NCI-H1105 treated with DMSO at 0.1 percent for 48 hours (cell line): ENCODE results near the gene CSH2.
"Not testable (repeated sequence)": the region's sequence is repeated elsewhere in the genome, so short reads cannot be mapped to it uniquely, and the experiment has no call there.

Experiments used
- DNase-seq: peaks from one replicate; lab custom pipeline; 2025; lab: John Stamatoyannopoulos, UW

CSH2 gene

DNA sequence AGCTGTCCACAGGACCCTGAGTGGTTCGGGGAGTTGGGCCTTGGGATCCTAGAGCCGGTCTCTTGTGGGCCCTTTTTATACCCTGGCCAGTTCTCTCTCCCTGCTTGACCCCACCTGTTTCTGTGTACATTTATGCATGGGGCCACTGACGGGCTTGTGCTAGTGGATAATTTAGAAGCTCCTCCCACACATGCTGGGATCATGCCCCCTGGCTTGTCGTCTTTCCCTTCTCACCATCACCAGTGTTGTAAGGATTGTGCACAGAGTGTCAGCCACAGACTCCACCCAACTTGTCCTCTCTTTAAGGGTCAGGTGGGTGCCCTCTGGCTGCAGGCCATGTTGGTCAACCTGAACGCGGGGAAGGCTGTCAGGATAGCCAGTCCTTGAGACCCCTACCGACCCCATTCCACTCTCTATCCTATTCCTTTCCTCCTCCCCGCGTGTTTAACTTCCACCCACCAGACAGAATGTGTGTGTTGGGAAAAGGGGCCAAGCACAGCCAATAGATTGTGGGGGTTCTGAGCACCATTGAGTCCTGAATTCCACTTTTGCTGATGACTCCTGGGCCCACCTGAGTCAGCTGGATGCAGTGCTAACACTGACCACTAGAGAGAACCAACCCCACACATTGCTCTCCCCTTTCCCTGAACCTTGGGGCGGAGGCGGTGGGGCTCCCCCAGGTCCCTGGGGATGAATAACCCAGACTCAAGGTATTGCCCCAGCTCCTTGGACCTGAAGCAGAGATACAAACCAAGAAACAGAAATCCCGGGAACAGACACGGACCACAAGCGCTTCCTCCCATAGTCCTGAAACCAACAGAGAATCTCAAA, 23.3 kb upstream of the CSH2 start, which contains the start of gene CSH1:
Gene CSH1, minus strand, starts transcription at position 51 of the 831 bp plus-strand sequence. CDS start 63 bp downstream, outside the sequence.
- DNase-seq = not testable (repeated sequence)

DNA sequence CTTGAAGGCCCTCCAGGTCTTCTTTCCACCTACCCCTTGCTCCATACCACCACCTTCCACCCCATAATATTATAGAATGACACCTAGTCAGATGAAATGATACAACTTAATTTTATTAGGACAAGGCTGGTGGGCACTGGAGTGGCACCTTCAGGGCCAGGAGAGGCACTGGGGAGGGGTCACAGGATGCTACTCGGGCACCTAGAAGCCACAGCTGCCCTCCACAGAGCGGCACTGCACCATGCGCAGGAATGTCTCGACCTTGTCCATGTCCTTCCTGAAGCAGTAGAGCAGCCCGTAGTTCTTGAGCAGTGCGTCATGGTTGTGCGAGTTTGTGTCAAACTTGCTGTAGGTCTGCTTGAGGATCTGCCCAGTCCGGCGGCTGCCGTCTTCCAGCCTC, 21.3 kb upstream of the CSH2 start:
- not testable (repeated sequence) for DNase-seq

DNA sequence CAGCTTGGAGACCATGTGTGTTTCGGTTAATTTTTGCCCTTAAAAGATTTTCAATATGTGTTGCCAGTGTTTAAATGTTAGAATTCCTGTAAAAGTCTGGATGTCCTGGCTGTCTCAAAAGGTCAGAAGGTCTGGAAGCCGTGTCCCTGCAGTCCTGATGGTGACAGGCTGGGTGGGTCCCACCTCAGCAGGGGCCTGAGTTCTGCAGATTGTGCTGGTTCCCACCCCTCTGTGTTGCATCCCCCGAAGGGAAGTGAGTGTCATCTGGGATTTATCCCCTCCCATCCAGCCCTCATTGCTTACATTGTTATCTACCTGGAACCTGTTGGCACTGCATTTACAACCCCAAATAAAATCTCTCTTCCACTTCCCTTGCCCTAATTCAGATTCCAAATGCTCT, 20.5 kb upstream of the CSH2 start:
- DNase-seq = not testable (repeated sequence)

DNA sequence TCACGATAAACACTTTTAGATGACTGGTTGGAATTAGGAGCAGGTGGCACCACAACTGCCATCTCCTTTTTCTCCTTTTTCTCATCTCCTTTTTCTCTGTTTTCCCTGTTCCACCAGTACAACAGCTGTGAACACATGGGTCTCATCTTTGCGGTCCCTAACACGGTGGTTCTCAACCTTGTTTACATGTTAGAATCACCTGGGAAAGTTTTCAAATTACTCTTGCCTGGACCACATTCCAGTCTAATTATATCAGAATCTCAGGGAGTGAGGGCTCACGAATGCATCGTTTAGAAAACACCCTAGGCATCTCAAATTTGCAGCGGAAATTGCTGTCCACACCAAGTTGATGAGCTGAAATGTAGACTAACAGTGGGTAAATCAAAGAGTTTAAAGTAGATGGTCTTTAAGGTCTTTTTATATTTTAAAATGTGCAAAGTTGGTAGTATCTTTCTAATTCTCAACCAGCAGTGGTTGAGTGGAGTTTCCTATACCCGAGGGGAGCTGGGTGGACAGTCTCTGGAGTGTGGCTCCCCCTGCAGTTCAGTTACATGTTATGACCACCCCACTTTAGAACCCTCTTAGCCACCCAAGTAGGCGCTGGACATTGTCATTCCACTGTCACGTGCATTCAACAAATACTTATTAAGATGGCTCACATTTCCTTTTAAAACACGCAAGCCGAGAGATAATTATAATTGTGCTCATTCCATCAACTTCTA, 19.0 kb upstream of the CSH2 start:
- DNase-seq = not testable (repeated sequence)

DNA sequence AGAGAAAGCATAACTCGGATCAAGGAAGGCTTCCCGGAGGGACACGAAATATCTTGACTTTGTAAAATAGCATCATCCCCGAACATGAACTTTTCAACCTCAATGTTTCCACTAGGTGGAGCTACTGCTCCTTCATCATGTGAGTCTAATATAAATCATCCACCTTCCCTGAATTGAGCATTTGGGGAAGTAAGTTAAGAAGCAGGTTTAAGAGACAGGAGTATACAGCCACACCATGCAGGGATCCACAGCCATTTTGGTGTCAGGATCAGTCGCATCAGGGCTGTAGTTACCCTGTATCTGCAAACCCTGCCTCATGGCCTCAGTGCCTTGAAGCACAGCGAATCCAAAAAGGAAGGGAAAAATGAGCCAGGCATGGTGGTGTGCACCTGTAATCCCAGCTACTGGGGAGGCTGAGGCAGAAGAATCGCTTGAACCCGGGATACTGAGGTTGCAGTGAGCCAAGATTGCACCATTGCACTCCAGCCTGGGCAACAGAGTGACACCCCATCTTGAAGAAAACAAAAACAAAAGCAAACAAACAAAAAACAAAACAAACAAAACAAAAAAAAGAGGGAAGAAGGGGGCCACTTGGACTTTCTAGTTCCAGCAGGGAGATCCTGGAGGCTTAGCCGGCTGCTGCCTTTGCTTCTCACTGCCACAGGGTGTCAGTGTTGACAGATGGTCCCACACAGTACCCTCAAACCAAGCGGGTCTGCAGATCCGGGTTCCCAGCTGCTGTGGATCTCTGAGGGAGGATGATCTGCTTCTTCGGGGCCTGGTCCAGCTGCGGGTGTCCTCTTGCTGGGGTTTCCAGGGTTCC, 15.8 kb upstream of the CSH2 start:
- not testable (repeated sequence) for DNase-seq

DNA sequence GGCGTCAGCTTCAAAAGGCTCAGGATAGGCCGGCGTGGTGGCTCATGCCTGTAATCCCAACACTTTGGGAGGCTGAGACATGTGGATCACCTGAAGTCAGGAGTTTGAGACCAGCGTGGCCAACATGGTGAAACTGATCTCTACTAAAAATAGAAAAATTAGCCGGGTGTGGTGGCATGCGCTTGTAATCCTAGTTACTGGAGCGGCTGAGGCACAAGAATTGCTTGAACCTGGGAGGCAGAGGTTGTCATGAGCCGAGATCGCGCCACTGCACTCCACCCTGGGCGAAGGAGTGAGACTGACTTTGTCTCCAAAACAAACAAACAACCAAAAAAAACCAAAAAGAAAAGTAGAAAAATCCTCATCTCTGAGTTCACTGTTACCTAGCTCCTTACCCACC, 11.6 kb upstream of the CSH2 start:
- not testable (repeated sequence) for DNase-seq

DNA sequence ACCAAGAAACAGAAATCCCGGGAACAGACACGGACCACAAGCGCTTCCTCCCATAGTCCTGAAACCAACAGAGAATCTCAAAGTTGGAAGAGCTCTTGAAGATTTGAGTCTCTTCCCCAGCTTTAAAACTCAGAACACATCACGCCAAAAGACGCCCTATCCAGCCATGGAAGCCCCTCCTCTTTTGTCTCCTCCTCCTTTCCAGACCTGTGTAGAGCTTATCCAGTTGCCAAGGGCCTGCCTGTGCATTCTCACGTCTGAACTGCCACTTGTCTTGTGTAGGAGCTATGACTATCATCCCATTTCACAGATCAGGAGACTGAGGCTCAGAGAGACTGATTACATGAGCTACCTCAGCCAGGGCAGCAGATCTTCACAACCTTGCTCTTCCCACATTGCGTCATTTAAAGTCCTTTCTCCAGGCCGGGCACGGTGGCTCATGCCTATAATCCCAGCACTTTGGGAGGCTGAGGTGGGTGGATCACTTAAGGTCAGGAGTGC, 9.2 kb upstream of the CSH2 start:
- not testable (repeated sequence) for DNase-seq

DNA sequence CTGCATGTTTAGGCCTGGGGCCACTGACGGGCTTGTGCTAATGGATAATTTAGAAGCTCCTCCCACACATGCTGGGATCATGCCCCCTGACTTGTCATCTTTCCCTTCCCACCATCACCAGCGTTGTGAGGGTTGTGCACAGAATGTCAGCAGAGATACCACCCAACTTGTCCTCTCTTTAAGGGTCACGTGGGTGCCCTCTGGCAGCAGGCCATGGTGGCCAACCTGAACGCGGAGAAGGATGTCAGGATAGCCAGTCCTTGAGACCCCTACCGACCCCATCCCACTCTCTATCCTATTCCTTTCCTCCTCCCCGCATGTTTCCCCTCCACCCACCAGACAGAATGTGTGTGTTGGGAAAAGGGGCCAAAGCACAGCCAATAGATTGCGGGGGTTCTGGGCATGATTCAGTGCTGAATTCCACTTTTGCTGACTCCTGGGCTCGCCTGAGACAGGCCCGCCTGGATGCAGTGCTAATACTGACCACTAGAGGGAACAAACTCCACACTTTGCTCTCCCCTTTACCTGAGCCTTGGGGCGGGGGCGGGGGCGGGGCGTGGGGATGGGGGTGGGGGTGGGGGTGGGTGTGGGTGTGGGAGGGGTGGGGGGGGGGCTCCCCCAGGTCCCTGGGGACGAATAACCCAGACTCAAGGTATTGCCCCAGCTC, 8.6 kb upstream of the CSH2 start, which contains the start of gene GH2:
Gene GH2, minus strand, starts transcription at position 10 of the 667 bp plus-strand sequence. CDS start 143 bp downstream, outside the sequence.
- no peak for DNase-seq

DNA sequence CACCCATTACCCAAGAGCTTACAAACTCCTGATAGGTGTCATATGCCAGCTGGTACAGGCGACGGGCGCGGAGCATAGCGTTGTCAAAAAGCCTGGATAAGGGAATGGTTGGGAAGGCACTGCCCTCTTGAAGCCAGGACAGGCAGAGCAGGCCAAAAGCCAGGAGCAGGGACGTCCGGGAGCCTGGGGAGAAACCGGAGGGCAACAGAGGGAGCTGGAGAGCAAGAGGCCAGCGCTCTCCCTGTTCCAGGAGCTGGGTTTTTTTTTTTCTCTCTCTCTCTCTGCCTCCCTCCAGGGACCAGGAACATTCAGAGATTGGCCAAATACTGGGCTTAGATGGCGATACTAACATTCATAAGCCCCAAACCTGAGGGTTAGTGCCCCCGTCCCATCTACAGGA, 7.9 kb upstream of the CSH2 start:
- DNase-seq = not testable (repeated sequence)

DNA sequence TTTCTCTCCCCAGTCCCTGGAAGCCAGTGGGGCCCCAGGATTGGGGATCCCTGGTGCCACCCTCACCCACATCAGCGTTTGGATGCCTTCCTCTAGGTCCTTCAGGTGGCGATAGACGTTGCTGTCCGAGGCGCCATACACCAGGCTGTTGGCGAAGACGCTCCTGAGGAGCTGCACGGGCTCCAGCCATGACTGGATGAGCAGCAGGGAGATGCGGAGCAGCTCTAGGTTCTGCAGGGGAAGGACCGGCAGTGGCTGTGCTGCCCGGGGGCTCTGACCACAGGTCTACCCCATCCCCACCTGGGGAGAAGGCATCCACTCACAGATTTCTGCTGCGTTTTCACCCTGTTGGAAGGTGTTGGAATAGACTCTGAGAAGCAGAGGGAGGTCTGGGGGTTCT, 7.2 kb upstream of the CSH2 start:
- DNase-seq = no peak

DNA sequence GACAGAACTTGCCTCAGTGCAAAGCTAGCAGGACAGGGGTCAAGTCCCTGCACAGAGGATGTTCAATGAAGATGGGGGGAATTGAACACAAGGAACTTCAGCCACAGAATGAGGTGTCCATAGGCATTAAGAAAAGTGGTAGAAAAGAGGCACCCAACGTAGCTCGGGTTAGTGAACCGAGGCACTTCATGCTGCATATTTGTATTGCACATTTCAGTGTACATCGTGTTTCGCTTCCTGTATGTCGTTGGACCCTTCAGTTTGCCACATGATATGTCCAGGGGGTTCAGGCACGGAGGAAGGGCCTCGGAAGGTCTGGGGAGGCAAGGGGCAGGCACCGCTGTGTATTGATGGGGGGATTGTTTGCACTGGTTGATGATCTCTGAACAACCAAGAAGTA, 4.9 kb upstream of the CSH2 start:
- not testable (repeated sequence) for DNase-seq

DNA sequence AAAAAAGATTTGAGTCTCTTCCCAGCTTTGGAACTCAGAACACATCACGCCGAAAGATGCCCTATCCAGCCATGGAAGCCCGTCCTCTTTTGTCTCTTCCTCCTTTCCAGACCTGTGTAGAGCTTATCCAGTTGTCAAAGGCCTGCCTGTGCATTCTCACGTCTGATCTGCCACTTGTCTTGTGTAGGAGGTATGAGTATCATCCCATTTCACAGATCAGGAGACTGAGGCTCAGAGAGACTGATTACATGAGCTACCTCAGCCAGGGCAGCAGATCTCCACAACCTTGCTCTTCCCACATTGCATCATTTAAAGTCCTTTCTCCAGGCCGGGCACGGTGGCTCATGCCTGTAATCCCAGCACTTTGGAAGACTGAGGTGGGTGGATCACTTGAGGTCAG, 1.2 kb upstream of the CSH2 start:
- DNase-seq = not testable (repeated sequence)

DNA sequence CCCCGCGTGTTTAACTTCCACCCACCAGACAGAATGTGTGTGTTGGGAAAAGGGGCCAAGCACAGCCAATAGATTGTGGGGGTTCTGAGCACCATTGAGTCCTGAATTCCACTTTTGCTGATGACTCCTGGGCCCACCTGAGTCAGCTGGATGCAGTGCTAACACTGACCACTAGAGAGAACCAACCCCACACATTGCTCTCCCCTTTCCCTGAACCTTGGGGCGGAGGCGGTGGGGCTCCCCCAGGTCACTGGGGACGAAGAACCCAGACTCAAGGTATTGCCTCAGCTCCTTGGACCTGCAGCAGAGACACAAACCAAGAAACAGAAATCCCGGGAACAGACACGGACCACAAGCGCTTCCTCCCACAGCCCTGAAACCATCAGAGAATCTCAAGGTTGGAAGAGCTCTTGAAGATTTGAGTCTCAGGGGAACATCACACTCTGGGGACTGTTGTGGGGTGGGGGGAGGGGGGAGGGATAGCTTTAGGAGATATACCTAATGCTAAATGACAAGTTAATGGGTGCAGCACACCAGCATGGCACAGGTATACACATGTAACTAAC, 667 bp upstream of the CSH2 start:
- not testable (repeated sequence) for DNase-seq

DNA sequence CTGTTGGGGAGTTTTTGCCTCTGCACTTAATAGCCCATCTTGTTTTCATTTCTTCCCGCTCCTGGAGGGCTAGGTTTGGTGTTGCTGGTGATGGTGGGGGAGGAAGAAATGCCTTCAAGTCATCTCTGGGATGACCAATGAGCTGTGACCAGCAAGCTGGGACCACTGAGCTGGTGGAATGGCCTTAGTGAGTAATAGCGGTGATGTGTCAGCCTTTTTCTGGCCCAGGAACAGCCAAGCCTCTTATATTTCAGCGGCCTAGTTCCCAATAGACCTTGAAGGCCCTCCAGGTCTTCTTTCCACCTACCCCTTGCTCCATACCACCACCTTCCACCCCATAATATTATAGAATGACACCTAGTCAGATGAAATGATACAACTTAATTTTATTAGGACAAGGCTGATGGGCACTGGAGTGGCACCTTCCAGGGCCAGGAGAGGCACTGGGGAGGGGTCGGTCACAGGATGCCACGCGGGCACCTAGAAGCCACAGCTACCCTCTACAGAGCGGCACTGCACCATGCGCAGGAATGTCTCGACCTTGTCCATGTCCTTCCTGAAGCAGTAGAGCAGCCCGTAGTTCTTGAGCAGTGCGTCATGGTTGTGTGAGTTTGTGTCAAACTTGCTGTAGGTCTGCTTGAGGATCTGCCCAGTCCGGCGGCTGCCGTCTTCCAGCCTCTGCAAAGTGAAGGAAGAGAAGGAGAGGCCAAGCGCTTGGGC, 1.7 kb downstream of the CSH2 start:
- DNase-seq = not testable (repeated sequence)

DNA sequence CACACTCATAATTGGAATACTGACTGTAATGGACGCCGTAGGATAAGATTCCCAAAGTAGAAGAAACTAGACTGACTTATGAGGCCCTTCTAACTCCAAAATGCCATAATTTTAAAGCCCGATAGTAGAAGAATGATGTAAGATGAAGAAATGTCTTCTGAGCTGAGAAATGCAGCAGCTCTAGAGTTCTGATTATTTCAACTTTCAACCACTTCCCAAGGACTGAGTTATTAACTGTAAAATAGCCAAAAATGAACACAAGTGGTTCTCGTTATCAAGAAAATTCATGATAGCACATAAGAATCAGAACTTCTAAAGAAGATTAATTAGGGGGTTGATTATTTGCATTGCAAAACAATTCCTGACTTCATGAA, 3.2 kb downstream of the CSH2 start:
- DNase-seq = not testable (repeated sequence)

DNA sequence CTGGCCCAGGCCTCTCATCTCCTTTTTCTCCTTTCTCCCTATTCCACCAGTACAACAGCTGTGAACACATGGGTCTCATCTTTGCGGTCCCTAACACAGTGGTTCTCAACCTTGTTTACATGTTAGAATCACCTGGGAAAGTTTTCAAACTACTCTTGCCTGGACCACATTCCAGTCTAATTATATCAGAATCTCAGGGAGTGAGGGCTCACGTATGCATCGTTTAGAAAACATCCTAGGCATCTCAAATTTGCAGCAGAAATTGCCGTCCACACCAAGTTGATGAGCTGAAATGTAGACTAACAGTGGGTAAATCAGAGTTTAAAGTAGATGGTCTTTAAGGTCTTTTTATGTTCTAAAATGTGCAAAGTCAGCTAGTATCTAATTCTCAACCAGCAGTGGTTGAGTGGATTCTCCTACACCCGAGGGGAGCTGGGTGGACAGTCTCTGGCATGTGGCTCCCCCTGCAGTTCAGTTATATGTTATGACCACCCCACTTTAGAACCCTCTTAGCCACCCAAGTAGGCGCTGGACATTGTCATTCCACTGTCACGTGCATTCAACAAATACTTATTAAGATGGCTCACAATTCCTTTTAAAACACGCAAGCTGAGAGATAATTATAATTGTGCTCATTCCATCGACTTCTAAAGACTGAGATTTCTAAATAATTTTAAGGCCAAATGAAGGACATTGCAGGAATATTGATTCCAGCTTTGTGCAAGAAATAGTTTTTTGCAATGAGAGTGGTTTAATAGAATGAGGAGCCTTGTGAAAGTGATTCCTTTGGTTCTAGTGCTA, 3.8 kb downstream of the CSH2 start:
- not testable (repeated sequence) for DNase-seq

DNA sequence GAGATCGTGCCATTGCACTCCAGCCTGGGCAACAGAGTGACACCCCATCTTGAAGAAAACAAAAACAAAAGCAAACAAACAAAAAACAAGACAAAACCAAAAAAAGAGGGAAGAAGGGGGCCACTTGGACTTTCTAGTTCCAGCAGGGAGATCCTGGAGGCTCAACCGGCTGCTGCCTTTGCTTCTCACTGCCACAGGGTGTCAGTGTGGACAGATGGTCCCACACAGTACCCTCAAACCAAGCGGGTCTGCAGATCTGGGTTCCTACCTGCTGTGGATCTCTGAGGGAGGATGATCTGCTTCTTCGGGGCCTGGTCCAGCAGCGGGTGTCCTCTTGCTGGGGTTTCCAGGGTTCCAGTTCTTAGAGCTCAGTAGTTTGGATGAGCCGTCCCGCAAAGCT, 6.9 kb downstream of the CSH2 start:
- DNase-seq = not testable (repeated sequence)

DNA sequence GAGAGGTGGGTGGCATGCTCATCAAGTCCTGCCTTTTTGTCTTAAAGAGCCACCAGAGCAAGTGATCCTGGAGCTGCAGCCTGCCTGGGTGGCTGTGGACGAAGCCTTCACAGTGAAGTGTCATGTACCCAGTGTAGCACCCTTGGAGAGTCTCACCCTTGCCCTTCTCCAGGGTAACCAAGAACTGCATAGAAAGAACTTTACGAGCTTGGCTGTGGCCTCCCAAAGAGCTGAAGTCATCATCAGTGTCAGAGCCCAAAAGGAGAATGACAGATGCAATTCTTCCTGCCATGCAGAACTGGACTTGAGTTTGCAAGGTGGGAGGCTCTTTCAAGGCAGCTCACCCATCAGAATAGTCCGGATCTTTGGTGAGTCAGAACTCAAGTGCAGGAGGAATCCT, 14.2 kb downstream of the CSH2 start:
- no peak for DNase-seq

DNA sequence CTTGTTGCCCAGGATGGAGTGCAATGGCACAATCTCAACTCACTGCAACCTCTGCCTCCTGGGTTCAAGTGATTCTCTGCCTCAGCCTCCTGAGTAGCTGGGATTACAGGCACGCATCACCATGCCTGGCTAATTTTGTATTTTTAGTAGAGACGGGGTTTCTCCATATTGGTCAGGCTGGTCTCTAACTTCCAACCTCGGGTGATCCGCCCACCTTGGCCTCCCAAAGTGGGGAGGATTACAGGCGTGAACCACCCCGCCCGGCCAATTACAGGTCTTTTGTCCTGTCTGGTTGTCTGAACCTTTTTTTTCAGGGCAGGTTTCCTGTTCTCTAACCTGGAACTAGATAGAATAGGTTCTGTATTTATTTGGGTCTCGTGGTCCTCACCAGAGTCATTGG, 17.1 kb downstream of the CSH2 start:
- not testable (repeated sequence) for DNase-seq

DNA sequence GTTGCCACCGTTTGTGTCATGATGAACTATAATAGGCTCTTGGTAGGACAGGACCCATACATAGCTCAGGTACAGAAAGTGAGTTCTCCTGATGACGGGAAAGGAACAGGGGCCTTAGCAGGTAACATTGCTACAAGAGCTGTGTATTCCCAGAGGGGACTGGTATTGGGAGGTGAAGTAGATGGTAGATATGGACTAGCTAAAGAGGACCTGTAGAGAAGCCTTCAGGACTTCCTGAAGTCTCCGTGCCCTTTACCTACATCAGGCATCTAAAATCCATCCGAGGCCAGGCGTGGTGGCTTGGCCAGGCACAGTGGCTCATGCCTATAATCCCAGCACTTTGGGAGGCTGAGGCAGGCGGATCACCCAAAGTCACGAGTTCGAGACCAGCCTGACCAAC, 18.3 kb downstream of the CSH2 start:
- DNase-seq = no peak
